Stimulated activated CD8-positive, alpha-beta memory T cell treated with anti-CD3 and anti-CD28 coated beads, Interleukin-15, amount 100 ng/mL, for 4 hours (primary cell): ENCODE results near the gene ZNF277.
A peak's percentile ranks its signal among the peaks of the same experiment; 100 is the strongest.

Source experiments
- DNase-seq, 2 donors: peaks; one replicate each; pipeline ENCODE4 v3.0.0-alpha.2; 2020; ENCODE audit warnings: low read depth in 2 of 2

Gene ZNF277

DNA sequence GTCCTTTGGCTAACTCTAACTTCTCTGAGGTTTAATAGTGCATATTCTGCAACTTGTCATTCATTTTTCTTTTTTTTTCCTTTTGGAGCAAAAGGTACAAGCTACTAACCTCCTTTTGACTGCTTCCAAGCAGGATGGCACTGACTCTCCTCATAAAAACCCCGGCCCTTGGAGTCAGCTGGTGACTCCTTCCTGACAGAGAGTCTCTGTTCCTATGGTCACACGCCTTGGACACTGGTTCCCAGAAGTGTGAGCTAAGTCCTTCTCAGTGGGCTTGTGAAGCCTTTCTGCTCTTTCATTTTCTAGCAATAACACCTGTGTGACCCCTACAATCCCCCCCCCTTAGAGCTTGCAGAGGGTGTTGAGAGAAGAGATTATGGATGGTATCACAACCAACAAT lies 22.0 kb upstream of the ZNF277 start:
- DNase-seq, result no peak

GRCh38 chr7:112185005-112185834 lies 21.3 kb upstream of the ZNF277 start:
- DNase-seq, result no peak

- DNase-seq, result no peak
These were observed 20.2 kb upstream of the ZNF277 start for GRCh38 chr7:112186300-112186699.

- DNase-seq, result no peak
These were observed 18.2 kb upstream of the ZNF277 start for GRCh38 chr7:112188257-112188656.

DNA sequence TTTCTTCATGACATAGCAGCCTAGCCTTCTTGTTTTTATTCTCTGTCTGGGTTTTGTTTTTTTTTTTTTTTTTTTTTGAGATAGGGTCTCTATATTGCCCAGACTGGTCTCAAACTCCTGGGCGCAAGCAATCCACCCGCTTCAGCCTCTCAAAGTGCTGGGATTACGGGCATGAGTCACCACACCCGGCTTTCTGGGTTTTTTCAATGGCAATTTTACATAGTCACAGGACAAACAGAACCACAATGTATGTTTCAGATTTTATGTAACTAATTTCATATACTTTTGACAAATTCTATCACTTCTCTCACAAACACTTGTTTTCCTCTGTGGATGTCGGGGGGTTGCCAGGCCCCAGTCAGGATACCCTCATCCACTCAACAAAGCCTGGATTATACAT lies 16.8 kb upstream of the ZNF277 start:
- no peak for DNase-seq

GRCh38 chr7:112190120-112190519 lies 16.4 kb upstream of the ZNF277 start:
- no peak for DNase-seq

GRCh38 chr7:112192236-112193154 lies 14.0 kb upstream of the ZNF277 start:
- DNase-seq, result no peak

DNA sequence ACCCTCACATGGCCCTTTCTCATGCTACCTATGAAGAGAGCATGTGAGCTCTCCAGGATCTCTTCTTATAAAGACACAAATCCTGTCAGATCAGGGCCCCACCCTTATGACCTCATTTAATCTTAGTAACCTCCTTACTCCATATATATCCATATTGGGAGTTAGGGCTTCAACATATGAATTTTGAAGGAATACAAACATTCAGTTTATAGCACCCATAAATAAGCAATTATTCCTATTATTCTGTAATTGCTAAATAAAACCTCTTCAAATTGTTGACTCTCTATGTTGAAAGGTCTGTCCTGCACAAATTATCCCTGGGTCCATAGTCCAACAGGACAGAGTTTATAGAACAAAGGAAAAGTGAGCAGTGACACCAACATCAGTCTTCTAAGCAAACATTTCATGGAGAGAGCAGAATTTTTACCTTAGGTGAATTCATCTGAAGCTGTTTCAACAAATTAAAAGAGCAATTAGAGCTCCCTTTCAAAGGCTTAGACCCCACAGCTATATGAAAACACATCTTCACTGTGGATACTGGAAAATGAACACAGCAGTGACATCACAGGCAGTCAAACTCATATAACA lies 12.5 kb upstream of the ZNF277 start:
- no peak for DNase-seq

DNA sequence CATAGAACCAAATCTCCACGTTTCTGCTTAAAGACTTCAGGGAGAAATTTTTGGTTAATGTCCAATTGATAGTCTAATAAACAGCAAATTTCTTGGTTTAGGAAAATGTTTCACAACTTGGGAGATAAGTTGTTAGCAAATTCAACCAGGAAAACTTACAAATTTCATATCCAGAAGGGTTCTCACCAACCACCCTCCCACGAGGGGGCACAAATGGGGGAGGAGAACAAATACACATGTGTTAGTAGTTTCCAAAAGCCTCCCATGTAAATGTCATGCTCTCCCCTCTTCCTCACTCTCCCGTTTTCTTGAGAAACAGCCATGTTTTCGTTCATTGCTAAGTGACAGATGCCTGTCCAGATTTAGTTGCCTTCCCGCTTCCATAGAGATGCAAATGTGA lies 10.8 kb upstream of the ZNF277 start:
- DNase-seq, result no peak

DNA sequence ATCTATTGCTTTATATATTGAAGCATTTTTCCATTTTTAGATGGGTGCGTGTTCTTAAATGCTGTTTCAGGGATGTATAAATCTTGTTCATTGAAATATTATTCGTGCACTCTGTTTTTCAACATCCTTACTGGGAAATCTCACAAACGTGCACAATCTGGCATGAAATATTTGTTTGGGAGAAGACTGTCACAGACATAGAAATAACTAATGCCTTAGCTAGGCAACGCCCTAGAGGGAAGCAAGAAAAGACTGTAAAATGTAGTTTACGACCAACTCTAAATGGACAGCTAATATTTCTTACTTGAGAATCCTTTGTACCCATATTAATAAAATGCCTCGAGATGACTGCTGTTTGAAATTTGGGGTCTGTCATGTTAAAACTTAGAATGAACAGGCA lies 9.2 kb upstream of the ZNF277 start:
- DNase-seq, result no peak

- DNase-seq, result no peak
These were observed 7.3 kb upstream of the ZNF277 start for GRCh38 chr7:112199035-112199655.

GRCh38 chr7:112199672-112200071 lies 6.8 kb upstream of the ZNF277 start:
- no peak for DNase-seq

DNA sequence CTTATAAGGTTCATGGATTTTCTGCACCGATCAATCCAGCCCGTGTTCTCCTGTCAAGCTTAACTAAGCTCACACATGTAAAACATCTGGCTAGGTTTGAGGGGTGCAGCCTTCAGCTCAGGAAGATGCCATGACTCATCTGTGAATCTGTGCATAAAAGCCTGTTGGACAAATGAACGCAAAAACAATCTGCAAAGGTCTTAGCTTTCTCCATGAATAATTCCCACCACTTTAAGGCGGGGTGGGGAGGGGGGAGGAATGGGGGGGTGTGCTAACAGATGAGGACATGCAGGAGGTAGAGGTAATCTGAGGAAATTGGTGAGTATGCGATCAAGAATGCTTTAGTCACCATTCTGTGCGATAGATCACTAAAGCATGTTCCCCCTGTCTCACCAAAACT lies 5.1 kb upstream of the ZNF277 start:
- DNase-seq, result no peak

GRCh38 chr7:112201839-112202238 lies 4.7 kb upstream of the ZNF277 start:
- DNase-seq, result no peak

DNA sequence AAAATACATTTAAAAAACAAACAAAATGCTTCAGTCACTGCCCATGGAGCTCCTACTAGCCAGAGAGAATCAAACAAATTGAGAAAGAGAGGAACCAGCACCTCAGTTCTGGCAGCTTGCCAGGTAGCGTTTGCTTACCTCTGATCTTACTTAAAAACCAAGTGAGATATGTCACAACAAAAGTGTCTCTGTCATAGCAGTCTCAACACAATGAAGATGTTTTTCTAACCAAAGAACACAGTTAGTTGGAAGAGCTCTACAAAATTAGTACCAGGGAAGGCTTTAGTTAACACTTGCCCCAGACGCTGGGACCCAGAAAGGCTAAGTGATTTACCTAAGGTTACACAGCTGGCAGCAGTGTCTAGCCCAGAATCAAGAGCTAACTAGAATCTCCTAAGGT lies 3.7 kb upstream of the ZNF277 start:
- no peak for DNase-seq

DNA sequence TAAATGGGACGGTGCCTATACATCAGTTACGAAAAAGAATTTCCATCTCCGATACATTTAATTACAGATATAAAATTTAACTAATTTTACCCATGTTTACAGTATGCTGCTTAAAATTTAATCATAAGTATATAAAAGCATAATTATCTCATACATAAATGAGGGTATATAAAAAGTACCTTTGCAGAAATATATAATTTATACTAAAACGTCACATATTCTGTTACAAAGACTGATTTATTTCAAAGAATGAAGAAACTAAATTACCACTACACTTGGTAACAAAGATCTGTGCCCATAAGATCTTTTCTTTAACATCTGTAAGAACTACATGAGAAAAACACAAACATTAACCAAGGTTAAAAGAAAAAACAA lies 3.1 kb upstream of the ZNF277 start:
- no peak for DNase-seq

- DNase-seq, result no peak
These were observed 1.8 kb upstream of the ZNF277 start for GRCh38 chr7:112204499-112205342.

- DNase-seq, result peak in 1 of 2 donors; percentile 7
These were observed 905 bp upstream of the ZNF277 start for GRCh38 chr7:112205343-112206237.

- DNase-seq, result no peak
These were observed 597 bp downstream of the ZNF277 start for GRCh38 chr7:112206991-112207592.

DNA sequence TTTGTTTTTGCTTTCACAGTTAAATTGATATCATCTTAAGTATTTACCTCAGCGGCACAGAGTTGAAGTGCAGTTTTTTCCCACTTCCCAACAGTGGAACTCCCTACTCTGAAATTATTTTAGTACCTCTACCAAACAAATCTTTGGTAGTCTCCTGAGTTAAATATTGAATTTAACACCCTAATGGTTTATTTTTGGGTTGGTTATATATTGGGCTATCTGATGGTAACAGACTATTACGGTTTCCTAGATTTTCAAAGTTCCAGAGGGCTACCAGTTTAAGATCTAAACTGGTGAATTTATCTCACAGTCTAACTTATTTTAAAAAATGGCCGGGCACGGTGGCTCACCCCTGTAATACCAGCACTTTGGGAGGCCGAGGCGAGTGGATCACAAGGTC lies 1.3 kb downstream of the ZNF277 start:
- no peak for DNase-seq
